B cell (primary cell): ENCODE measurements around the gene TNRC6C. TPM values are rescaled to one million over a fixed set of nuclear protein-coding genes. Genes with fewer than 3 reads are reported as not detected.
A peak's percentile ranks its signal among the peaks of the same experiment; 100 is the strongest.

Experiments used
- ATAC-seq: fragments of 200-7000 bp; cut with Tn5 transposase; one replicate; pipeline ENCODE4 v1.10.0; 2021; ENCODE audit warnings: low read depth, mild to moderate bottlenecking, moderate number of reproducible peaks, moderate library complexity
- CTCF ChIA-PET: fragments of 350-600 bp; sonication (Branson Sonifier 250); formaldehyde crosslinking; loops from one replicate; lab custom pipeline; 2021; ENCODE audit warnings: antibody characterized with exemption, inconsistent platforms; lab: Charles Lee
- POLR2A ChIA-PET: fragments of 350-600 bp; sonication (Branson Sonifier 250); formaldehyde crosslinking; loops from one replicate; lab custom pipeline; 2021; ENCODE audit warnings: antibody characterized with exemption; lab: Charles Lee
- DNase-seq: peaks from one replicate; pipeline ENCODE4 v3.0.0; 2013
- H2AFZ ChIP-seq: 2 replicates; pipeline ENCODE4 v1.6.1; 2012; ENCODE audit warnings: mild to moderate bottlenecking, low read depth, low read length; ENCODE audit not compliant: insufficient read depth, poor library complexity, severe bottlenecking
- H3K27ac ChIP-seq, 2 donors: 1 replicate in 1 of 2; 2 replicates in 1 of 2; pipeline ENCODE4 v1.5.1; 2012 to 2013; ENCODE audit warnings: low read length in 2 of 2, mild to moderate bottlenecking in 2 of 2, moderate library complexity in 1 of 2
- H3K27me3 ChIP-seq, 4 experiments: fragments of 200-600 bp in 1 of 4; sonication (generic) in 1 of 4; replicated peaks in 1 of 4; 1 replicate in 2 of 4; 2 replicates in 2 of 4; pipeline versions ENCODE4 v1.6.1 to v1.7.0; 2013 to 2016; ENCODE audit warnings: low read length in 3 of 4, mild to moderate bottlenecking in 2 of 4, mixed read lengths in 1 of 4, moderate library complexity in 1 of 4; ENCODE audit not compliant: insufficient read depth in 4 of 4, control insufficient read depth in 3 of 4; ENCODE audit errors: control extremely low read depth in 1 of 4
- H3K36me3 ChIP-seq, 2 experiments: replicated peaks in 1 of 2; 1 replicate in 1 of 2; 2 replicates in 1 of 2; pipeline versions ENCODE4 v1.6.1 to v1.7.1; 2013; ENCODE audit warnings: low read length in 1 of 2; ENCODE audit not compliant: insufficient read depth in 2 of 2, control insufficient read depth in 1 of 2; ENCODE audit errors: control extremely low read depth in 1 of 2, extremely low read depth in 1 of 2
- H3K4me1 ChIP-seq, 2 donors: fragments of 200-600 bp in 1 of 2; sonication (generic) in 1 of 2; 1 replicate in 1 of 2; 2 replicates in 1 of 2; pipeline versions ENCODE4 v1.5.1 to v1.6.1; 2013 to 2017; ENCODE audit warnings: low read length in 2 of 2; ENCODE audit not compliant: control insufficient read depth in 2 of 2, insufficient read depth in 2 of 2
- H3K4me2 ChIP-seq: replicated peaks from 2 replicates; pipeline ENCODE3; 2012; ENCODE audit warnings: mild to moderate bottlenecking, low read depth, low read length; ENCODE audit not compliant: poor library complexity, severe bottlenecking
- H3K4me3 ChIP-seq, 5 experiments: fragments of 200-600 bp in 1 of 5; sonication (generic) in 1 of 5; 1 replicate in 3 of 5; 2 replicates in 2 of 5; pipeline versions ENCODE4 v1.5.1 to v1.7.0; 2011 to 2016; ENCODE audit warnings: low read length in 4 of 5, mild to moderate bottlenecking in 4 of 5, low read depth in 2 of 5, control low read depth in 1 of 5, moderate library complexity in 1 of 5; ENCODE audit not compliant: insufficient read depth in 1 of 5; ENCODE audit errors: control extremely low read depth in 1 of 5, extremely low read depth in 1 of 5
- H3K79me2 ChIP-seq: fragments of 200-600 bp; sonication (generic); one replicate; pipeline ENCODE4 v1.6.0; 2016; ENCODE audit warnings: low read length; ENCODE audit not compliant: control insufficient read depth, insufficient read depth
- H3K9ac ChIP-seq: fragments of 200-600 bp; sonication (generic); 2 replicates; pipeline ENCODE4 v1.6.1; 2017; ENCODE audit warnings: mild to moderate bottlenecking, low read length, moderate library complexity
- H3K9me3 ChIP-seq, 3 donors: one replicate each; pipeline versions ENCODE4 v1.6.1 to v1.7.1; 2013; ENCODE audit warnings: low read length in 2 of 3; ENCODE audit not compliant: control insufficient read depth in 2 of 3, insufficient read depth in 1 of 3; ENCODE audit errors: control extremely low read depth in 1 of 3
- H4K20me1 ChIP-seq: 2 replicates; pipeline ENCODE4 v1.6.0; 2012; ENCODE audit warnings: mild to moderate bottlenecking, low read length; ENCODE audit not compliant: insufficient read depth, control insufficient read depth, poor library complexity, severe bottlenecking
- H3K27ac Mint-ChIP-seq: one replicate; pipeline ENCODE4 v1.8.0; 2021; ENCODE audit warnings: mixed read lengths
- H3K27me3 Mint-ChIP-seq: one replicate; pipeline ENCODE4 v1.8.0; 2021; ENCODE audit warnings: mixed read lengths
- H3K4me1 Mint-ChIP-seq: one replicate; pipeline ENCODE4 v1.8.0; 2021; ENCODE audit warnings: mixed read lengths
- H3K4me3 Mint-ChIP-seq: one replicate; pipeline ENCODE4 v1.8.0; 2021; ENCODE audit warnings: mixed read lengths
- H3K9me3 Mint-ChIP-seq: one replicate; pipeline ENCODE4 v1.8.0; 2022; ENCODE audit warnings: mixed read lengths; ENCODE audit not compliant: insufficient read depth
- CTCF ChIP-seq: fragments of 200-600 bp; IDR thresholded peaks from one replicate; pipeline ENCODE4 v1.8.0; 2022; ENCODE audit warnings: antibody characterized with exemption, mild to moderate bottlenecking
- EZH2 ChIP-seq: IDR thresholded peaks from 2 replicates; pipeline ENCODE4 v1.6.1; 2012; ENCODE audit warnings: borderline replicate concordance, low read depth, mild to moderate bottlenecking, moderate library complexity, low read length; ENCODE audit not compliant: insufficient read depth, poor library complexity, severe bottlenecking
- WGBS: methylation state at CpG from one replicate; pipeline ENCODE4 v1.1.5; 2013; ENCODE audit warnings: missing lambda C conversion rate; ENCODE audit not compliant: insufficient coverage; 5-methylcytosine and 5-hydroxymethylcytosine counted together
- intact Hi-C: fragments of 100-400 bp; cut with micrococcal nuclease; formaldehyde crosslinking; loops from one replicate; pipeline ENCODE4 v1.10.0; 2022
- polyA plus RNA-seq: library from polyadenylated mRNA; depleted of rRNA; stranded (reverse); fragments of >200 nt; gene quantifications from 2 replicates; pipeline ENCODE4 v1.2.3, GENCODE V29; 2012
- total RNA-seq, 2 donors: library from RNA; stranded (reverse); fragments of 120-200 nt in 1 of 2; gene quantifications; 1 replicate in 1 of 2; 2 replicates in 1 of 2; pipeline versions ENCODE4 v1.2.3 to v1.2.4, GENCODE V29; 2013 to 2022

The TNRC6C gene
- total and polyA plus RNA-seq, 2 donors (not counting 1 experiment from before 2014, with no cell fraction given): 3.9 to 63.8 TPM

DNA sequence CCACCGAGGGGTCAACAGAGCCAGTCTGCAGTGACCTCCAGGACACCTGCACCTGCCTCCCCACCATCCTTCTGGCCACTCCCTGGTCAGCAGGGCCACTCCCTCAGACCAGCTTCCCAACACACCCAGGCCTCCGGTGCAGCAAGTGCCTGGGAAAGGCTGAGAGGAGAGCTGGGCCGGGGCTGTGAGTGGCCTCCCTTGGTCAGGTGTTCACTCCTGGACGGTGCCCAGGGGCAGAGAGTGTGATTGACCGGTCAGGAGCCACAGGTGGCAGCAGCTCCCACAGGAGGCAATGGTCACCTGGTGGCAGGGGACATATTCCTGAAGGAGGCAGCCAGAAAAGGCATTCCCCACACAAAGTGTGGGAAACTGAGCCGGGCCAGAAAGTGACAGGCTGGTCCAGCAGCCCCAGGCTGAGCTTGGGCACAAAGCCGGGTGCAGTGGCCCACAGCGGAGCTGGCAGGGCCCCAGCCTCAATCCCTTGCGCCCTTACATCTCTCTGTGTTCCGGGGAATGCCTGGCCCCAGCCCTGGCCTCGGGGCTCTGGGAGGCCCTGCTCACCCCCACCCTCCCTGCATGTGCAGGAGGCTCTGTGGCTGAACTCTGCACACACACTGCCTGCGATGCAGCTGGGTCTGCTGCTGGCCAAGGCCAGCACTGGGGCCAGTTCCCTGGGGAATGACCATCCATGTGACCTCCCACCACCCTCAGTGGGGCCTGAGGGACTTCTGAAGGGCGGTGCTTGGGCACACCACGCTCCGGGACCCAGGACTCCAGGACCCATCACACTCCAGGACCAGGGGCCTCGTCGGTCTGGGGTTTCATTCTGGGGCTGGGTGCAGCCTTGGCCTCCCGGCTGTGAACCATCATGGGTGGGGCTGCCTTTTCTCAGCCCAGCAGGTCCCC is 186.5 kb downstream of the TNRC6C start:
- peaks cover 79% of the 10 kb centered on the region for H3K4me1 Mint-ChIP-seq
- Histone ChIP-seq H3K9me3 (peaks cover 0 to 9% (median 0%) of the 10 kb centered on the region in 3 donors), H4K20me1 (no peaks in the 10 kb centered on the region), H3K27me3 (no peaks in the 10 kb centered on the region), H3K9ac (no peak overlapping the region), H3K27ac (peak overlapping the region; percentile 36 to 57), H3K4me3 (no peak overlapping the region), H3K36me3 (peaks cover 0 to 17% of the 10 kb centered on the region in 2 experiments), H3K4me2 (peak overlapping the region; percentile 67), H2AFZ (no peak overlapping the region), H3K79me2 (peaks cover 23% of the 10 kb centered on the region), H3K4me1 (peaks cover 79 to 93% of the 10 kb centered on the region in 2 donors)
- ATAC-seq (no peak), DNase-seq (peak; percentile 51)
- intact Hi-C loops: no loop called here
- ChIA-PET CTCF (interaction anchor here (0.8 to 14.1 kb wide), 6 partner anchors 8 to 32 kb away, joined by 3 to 357 read pairs (median 6); partner anchors contain the start of genes SYNGR2, TK1 and TMC8), POLR2A (interaction anchor here (1.7 to 22.6 kb wide), 4 partner anchors 10 to 30 kb away, joined by 9 to 432 read pairs (median 46); partner anchors contain the start of genes SYNGR2, TMC6 and TMC8)
- no peak for TF ChIP-seq EZH2
- TF ChIP-seq CTCF: no peak
- H3K9me3 Mint-ChIP-seq: no peaks in the 10 kb centered on the region
- peak overlapping the region; percentile 89 for H3K27ac Mint-ChIP-seq
- WGBS: 82% methylated on average over 17 of the region's 18 CpGs
- H3K4me3 Mint-ChIP-seq: no peak overlapping the region
- no peaks in the 10 kb centered on the region for H3K27me3 Mint-ChIP-seq
